AG10803 (cell line): ENCODE data around the gene CYP3A4.
"Not testable (repeated sequence)": the region's sequence is repeated elsewhere in the genome, so short reads cannot be mapped to it uniquely, and the experiment has no call there.

ENCODE experiments used
- DNase-seq: peaks from one replicate; pipeline ENCODE4 v3.0.0; 2010; ENCODE audit warnings: low read depth
- H3K4me3 ChIP-seq: 2 replicates; pipeline ENCODE4 v1.5.1; 2011; ENCODE audit warnings: mild to moderate bottlenecking, low read length, control low read depth
- CTCF ChIP-seq: conservative IDR thresholded peaks from 2 replicates; pipeline ENCODE4 v1.5.1; 2011; ENCODE audit warnings: mild to moderate bottlenecking, low read length, control low read depth, inconsistent platforms

Gene CYP3A4

GRCh38 chr7:99767662-99768061 is 16.3 kb downstream of the CYP3A4 start:
- TF ChIP-seq CTCF = no peak
- H3K4me3 ChIP-seq = no peak overlapping the region

GRCh38 chr7:99766484-99767099 is 17.4 kb downstream of the CYP3A4 start:
- no peak overlapping the region for H3K4me3 ChIP-seq
- TF ChIP-seq CTCF = no peak
- no peak for DNase-seq

More at GRCh38 chr7:99767662-99768061, 16.3 kb downstream of the CYP3A4 start:
- DNase-seq = no peak

- TF ChIP-seq CTCF = no peak
- DNase-seq = no peak
- H3K4me3 ChIP-seq = no peak overlapping the region
Observed at GRCh38 chr7:99764478-99764877, 19.5 kb downstream of the CYP3A4 start.

- no peak for TF ChIP-seq CTCF
- H3K4me3 ChIP-seq = no peak overlapping the region
- peak; percentile 25 for DNase-seq
Observed at GRCh38 chr7:99762680-99763327, 21.2 kb downstream of the CYP3A4 start.

GRCh38 chr7:99755085-99755484 is 28.9 kb downstream of the CYP3A4 start:
- no peak for DNase-seq
- no peak for TF ChIP-seq CTCF
- no peak overlapping the region for H3K4me3 ChIP-seq

GRCh38 chr7:99752356-99752755 is 31.6 kb downstream of the CYP3A4 start:
- no peak overlapping the region for H3K4me3 ChIP-seq
- DNase-seq = peak; percentile 5
- TF ChIP-seq CTCF = no peak

GRCh38 chr7:99751322-99752052 is 32.5 kb downstream of the CYP3A4 start:
- not testable (repeated sequence) for H3K4me3 ChIP-seq, DNase-seq
